ENCODE data around the gene MSRB2. TPM values are rescaled to one million over a fixed set of nuclear protein-coding genes. Genes with fewer than 3 reads are reported as not detected.

Gene MSRB2
- total and polyA plus RNA-seq, 2 of the 8 experiments (the other 6 are each of a cell fraction or from before 2014, with no cell fraction given), result 11.0 to 13.9 TPM

GRCh38 chr10:23088609-23089008, 6.8 kb upstream of the MSRB2 start:
- Histone ChIP-seq H3K9ac (replicated peaks in 1 of 4; ENCODE audit: extremely low read depth in 1 of 4, low read depth in 3 of 4, low read length in 3 of 4) (no peak overlapping the region), H3K23me2 (ENCODE audit: low read depth, low read length) (no peaks in the 10 kb centered on the region; the same call in 1 of the 2 replicates), H3K9me3 (ENCODE audit: insufficient read depth in 2 of 2, low read depth in 1 of 2, low read length in 1 of 2) (peaks cover 0 to 4% of the 10 kb centered on the region in 2 experiments; a peak in 1 of 4 replicates), H3K18ac (ENCODE audit: extremely low read depth, low read length) (no peak overlapping the region), H3K4me2 (ENCODE audit: insufficient read depth in 1 of 2, low read depth in 2 of 2, low read length in 2 of 2) (no peak overlapping the region), H2AK5ac (ENCODE audit: low read depth, low read length) (no peak overlapping the region), H3K56ac (replicated peaks; ENCODE audit: insufficient read length, low read depth, low read length) (no peak overlapping the region), H3K79me1 (ENCODE audit: low read depth, low read length) (no peaks in the 10 kb centered on the region), H3K4me1 (replicated peaks in 1 of 4; ENCODE audit: control insufficient read depth in 3 of 4, insufficient read depth in 4 of 4, low read length in 3 of 4) (no peaks in the 10 kb centered on the region), H2AFZ (ENCODE audit: low read length) (no peak overlapping the region), H2BK15ac (ENCODE audit: low read length) (no peak overlapping the region), H3K27me3 (replicated peaks in 1 of 4; ENCODE audit: control insufficient read depth in 3 of 4, extremely low read depth in 1 of 4, insufficient read depth in 3 of 4, low read length in 3 of 4) (no peaks in the 10 kb centered on the region), H3K4me3 (ENCODE audit: extremely low read depth in 1 of 4, insufficient read depth in 2 of 4, low read depth in 3 of 4, low read length in 4 of 4) (no peak overlapping the region), H3K14ac (ENCODE audit: insufficient read length) (no peak overlapping the region), H4K8ac (ENCODE audit: extremely low read depth, insufficient read depth, low read length) (no peak overlapping the region), H2BK120ac (replicated peaks; ENCODE audit: low read depth, low read length) (no peak overlapping the region), H3K79me2 (ENCODE audit: control insufficient read depth in 1 of 2, insufficient read depth in 2 of 2, low read length in 2 of 2) (no peaks in the 10 kb centered on the region), H3K27ac (ENCODE audit: low read depth, low read length) (no peak overlapping the region), H3K36me3 (ENCODE audit: control insufficient read depth in 2 of 4, insufficient read depth in 4 of 4, low read length in 3 of 4) (no peaks in the 10 kb centered on the region), H2BK12ac (ENCODE audit: low read depth, low read length) (no peak overlapping the region), H3K4ac (replicated peaks; ENCODE audit: insufficient read length, low read depth, low read length) (no peak overlapping the region), H2BK20ac (ENCODE audit: low read length) (no peak overlapping the region), H2BK5ac (ENCODE audit: low read depth, low read length) (no peak overlapping the region), H4K91ac (replicated peaks; ENCODE audit: insufficient read length, low read length) (no peak overlapping the region), H4K5ac (ENCODE audit: insufficient read length, low read depth, low read length) (no peak overlapping the region), H3K23ac (ENCODE audit: insufficient read length) (no peak overlapping the region), H4K20me1 (replicated peaks in 1 of 2; ENCODE audit: control insufficient read depth in 1 of 2, insufficient read depth in 2 of 2, low read length in 2 of 2) (no peaks in the 10 kb centered on the region)
- CTCF ChIA-PET (ENCODE audit: partially characterized antibody), result no interaction called here
- no peak for DNase-seq (ENCODE audit: low read depth in 1 of 2, low spot score in 2 of 2)
- POLR2A ChIA-PET (ENCODE audit: partially characterized antibody), result no interaction called here
- FAIRE-seq, result no peak
- TF ChIP-seq CHD2 (IDR thresholded peaks at IDR 0.05; ENCODE audit: low read length), result no peak
- TF ChIP-seq SRF (IDR thresholded peaks at IDR 0.05; ENCODE audit: low read depth, low read length), result no peak
- TF ChIP-seq KDM1A (IDR thresholded peaks at IDR 0.05; ENCODE audit: borderline replicate concordance, low read length), result no peak
- TF ChIP-seq ATF3 (IDR thresholded peaks at IDR 0.05; ENCODE audit: insufficient read depth, low read depth, low read length), result no peak
- TF ChIP-seq ASH2L (IDR thresholded peaks at IDR 0.05; ENCODE audit: low read length), result no peak
